HepG2 (cell line): ENCODE measurements around the gene TRDMT1. TPM values are rescaled to one million over a fixed set of nuclear protein-coding genes. Genes with fewer than 3 reads are reported as not detected.

Source experiments
- ARNTL ChIP-seq: sonication (generic); formaldehyde crosslinking; IDR thresholded peaks from 2 replicates; pipeline ENCODE4 v1.4.0; 2020; ENCODE audit warnings: mild to moderate bottlenecking, missing genetic modification reagents
- ASH2L ChIP-seq: fragments of 300-600, 200-600 bp; sonication (generic); IDR thresholded peaks from 2 replicates; pipeline ENCODE4 v1.7.0; 2017; ENCODE audit warnings: low read depth, mild to moderate bottlenecking, moderate library complexity, mixed read lengths, low read length; ENCODE audit not compliant: insufficient read length
- CCAR2 ChIP-seq: fragments of 200-400 bp; formaldehyde crosslinking; optimal IDR thresholded peaks from 2 replicates; pipeline ENCODE3; 2018; ENCODE audit warnings: low read depth, mild to moderate bottlenecking, low read length, moderate library complexity
- CENPX ChIP-seq: sonication (generic); formaldehyde crosslinking; IDR thresholded peaks from 2 replicates; pipeline ENCODE4 v1.9.0; 2021; ENCODE audit warnings: mild to moderate bottlenecking, missing genetic modification reagents, moderate library complexity
- EHMT2 ChIP-seq: fragments of 200-600 bp; sonication (generic); IDR thresholded peaks from 2 replicates; pipeline ENCODE4 v1.7.0; 2017; ENCODE audit warnings: antibody characterized with exemption, low read depth, low read length, borderline replicate concordance
- HOXD1 ChIP-seq: sonication (generic); formaldehyde crosslinking; IDR thresholded peaks from 2 replicates; pipeline ENCODE4 v1.5.0; 2020; ENCODE audit warnings: missing genetic modification reagents
- JDP2 ChIP-seq: sonication (generic); formaldehyde crosslinking; IDR thresholded peaks from 2 replicates; pipeline ENCODE4 v1.8.1; 2022; ENCODE audit warnings: missing genetic modification reagents, borderline replicate concordance
- KLF12 ChIP-seq: sonication (generic); formaldehyde crosslinking; IDR thresholded peaks from 2 replicates; pipeline ENCODE4 v1.4.0; 2020; ENCODE audit warnings: missing genetic modification reagents, borderline replicate concordance
- MBNL3 ChIP-seq: fragments of 250-450 bp; sonication (Bioruptor Pico); conservative IDR thresholded peaks from 2 replicates; pipeline ENCODE4 v1.8.0; 2022; ENCODE audit warnings: mild to moderate bottlenecking, inconsistent platforms
- NCOR1 ChIP-seq: fragments of 200-600 bp; sonication (generic); IDR thresholded peaks from 2 replicates; pipeline ENCODE4 v1.7.0; 2017; ENCODE audit warnings: antibody characterized with exemption, low read length, borderline replicate concordance
- PHF21A ChIP-seq: sonication (generic); formaldehyde crosslinking; IDR thresholded peaks from 2 replicates; pipeline ENCODE4 v1.5.0; 2020; ENCODE audit warnings: mild to moderate bottlenecking, missing genetic modification reagents
- PHF5A ChIP-seq: IDR thresholded peaks from one replicate; pipeline ENCODE4 v1.6.1; 2018; ENCODE audit warnings: low read depth, missing genetic modification reagents; ENCODE audit not compliant: unreplicated experiment
- RBM39 ChIP-seq: fragments of 200-400 bp; formaldehyde crosslinking; IDR thresholded peaks from one replicate; pipeline ENCODE4 v1.6.1; 2018; ENCODE audit warnings: antibody characterized with exemption, mild to moderate bottlenecking, low read depth, low read length; ENCODE audit not compliant: poor library complexity, severe bottlenecking
- RFXANK ChIP-seq: IDR thresholded peaks from 2 replicates; pipeline ENCODE4 v1.6.1; 2016
- SRSF4 ChIP-seq: fragments of 200-400 bp; formaldehyde crosslinking; IDR thresholded peaks from one replicate; pipeline ENCODE4 v1.6.1; 2018; ENCODE audit warnings: mild to moderate bottlenecking, low read depth, low read length, moderate library complexity; ENCODE audit not compliant: poor library complexity, severe bottlenecking
- ZBTB21 ChIP-seq: sonication (generic); formaldehyde crosslinking; IDR thresholded peaks from 2 replicates; pipeline ENCODE4 v1.4.0; 2020; ENCODE audit warnings: missing genetic modification reagents
- ZBTB3 ChIP-seq: sonication (generic); formaldehyde crosslinking; IDR thresholded peaks from 2 replicates; pipeline ENCODE4 v1.4.0; 2020; ENCODE audit warnings: low read depth, mild to moderate bottlenecking, moderate library complexity, missing genetic modification reagents, borderline replicate concordance
- ZNF274 ChIP-seq: sonication (generic); formaldehyde crosslinking; IDR thresholded peaks from 2 replicates; pipeline ENCODE4 v1.5.1; 2020; ENCODE audit warnings: mild to moderate bottlenecking, missing genetic modification reagents
- ZNF329 ChIP-seq: sonication (generic); formaldehyde crosslinking; IDR thresholded peaks from 2 replicates; pipeline ENCODE4 v1.9.0; 2021; ENCODE audit warnings: low read depth, mild to moderate bottlenecking, missing genetic modification reagents
- ZNF333 ChIP-seq: sonication (generic); formaldehyde crosslinking; IDR thresholded peaks from 2 replicates; pipeline ENCODE4 v1.4.0; 2020; ENCODE audit warnings: mild to moderate bottlenecking, missing genetic modification reagents, borderline replicate concordance
- ZNF547 ChIP-seq: sonication (generic); formaldehyde crosslinking; IDR thresholded peaks from 2 replicates; pipeline ENCODE4 v1.5.1; 2020; ENCODE audit warnings: mild to moderate bottlenecking, missing genetic modification reagents
- ZNF878 ChIP-seq: sonication (generic); formaldehyde crosslinking; IDR thresholded peaks from 2 replicates; pipeline ENCODE4 v1.8.1; 2023; ENCODE audit warnings: mild to moderate bottlenecking, missing genetic modification reagents, moderate library complexity
- ZSCAN20 ChIP-seq: sonication (generic); formaldehyde crosslinking; IDR thresholded peaks from 2 replicates; pipeline ENCODE4 v1.4.0; 2020; ENCODE audit warnings: missing genetic modification reagents, mild to moderate bottlenecking, borderline replicate concordance
- ZSCAN22 ChIP-seq: sonication (generic); formaldehyde crosslinking; IDR thresholded peaks from 2 replicates; pipeline ENCODE4 v1.4.0; 2020; ENCODE audit warnings: mild to moderate bottlenecking, missing genetic modification reagents
- ZSCAN31 ChIP-seq: sonication (generic); formaldehyde crosslinking; IDR thresholded peaks from 2 replicates; pipeline ENCODE4 v1.5.0; 2020; ENCODE audit warnings: low read depth, mild to moderate bottlenecking, missing genetic modification reagents
- ZSCAN5A ChIP-seq: sonication (generic); formaldehyde crosslinking; IDR thresholded peaks from 2 replicates; pipeline ENCODE4 v1.8.0; 2022; ENCODE audit warnings: mild to moderate bottlenecking, missing genetic modification reagents, borderline replicate concordance
- polyA plus RNA-seq, 8 experiments: library from polyadenylated mRNA; depleted of rRNA in 3 of 8; stranded (reverse) in 7 of 8; unstranded in 1 of 8; fragments of >200 nt; fragmentation: Illumina TruSeq in 4 of 8; extraction: Trizol in 4 of 8; gene quantifications; 2 replicates each; pipeline versions ENCODE4 v1.2.1 to v1.2.3, GENCODE V29; 2011 to 2016; ENCODE audit warnings: low read depth in 4 of 8, missing spikeins in 1 of 8, mixed read lengths in 1 of 8; ENCODE audit not compliant: insufficient read depth in 1 of 8
- total RNA-seq, 5 experiments: library from RNA; depleted of rRNA; stranded (reverse); fragments of >200 nt; fragmentation: Illumina TruSeq; extraction: Trizol; gene quantifications; 2 replicates each; pipeline ENCODE4 v1.2.3, GENCODE V29; 2016; ENCODE audit warnings: low read depth in 1 of 5
- TF ChIP-seq, protein P1 (sequence below): sonication (generic); formaldehyde crosslinking; IDR thresholded peaks from 2 replicates; pipeline ENCODE4 v1.4.0; 2020; ENCODE audit warnings: missing genetic modification reagents
- TF ChIP-seq, protein P2 (sequence below): sonication (generic); formaldehyde crosslinking; IDR thresholded peaks from 2 replicates; pipeline ENCODE4 v1.4.0; 2020; ENCODE audit warnings: missing genetic modification reagents

Gene TRDMT1
- total and polyA plus RNA-seq, 2 of the 13 experiments (the other 11 are each of a cell fraction or from before 2014, with no cell fraction given): 2.0 to 3.0 TPM

DNA sequence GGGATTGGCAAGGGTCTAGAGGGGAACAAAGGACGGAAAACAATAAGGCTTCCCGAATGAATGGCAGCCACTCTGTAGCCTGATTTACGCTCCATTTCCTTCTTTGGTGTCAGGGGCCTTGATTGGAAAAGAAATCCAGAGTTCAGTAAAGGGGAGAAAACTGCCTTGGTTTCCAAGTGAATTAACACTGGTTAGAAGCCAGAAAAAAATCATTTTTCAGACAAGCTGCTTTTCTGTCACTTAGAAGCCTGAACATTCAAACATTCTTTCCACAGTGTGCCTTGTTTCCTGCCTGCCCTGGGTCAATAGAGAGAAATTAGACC, 283 bp upstream of the TRDMT1 start (continued):
- peak; percentile 8 for TF ChIP-seq PHF5A (CRISPR knock-in tag)
- no peak for TF ChIP-seq CENPX (CRISPR knock-in tag)
- no peak for TF ChIP-seq ZNF547 (CRISPR knock-in tag)
- TF ChIP-seq MBNL3 (CRISPR knock-in tag): no peak
- no peak for TF ChIP-seq ZNF333
- no peak for TF ChIP-seq ZSCAN31 (CRISPR knock-in tag)
- peak; percentile 2; the same call in 1 of the 2 replicates for TF ChIP-seq ZNF329
- no peak for TF ChIP-seq PHF21A (CRISPR knock-in tag)
- no peak for TF ChIP-seq HOXD1 (CRISPR knock-in tag)
- TF ChIP-seq RBM39: no peak
- TF ChIP-seq ZBTB21 (CRISPR knock-in tag): no peak
- no peak for TF ChIP-seq ZSCAN22 (CRISPR knock-in tag)
- TF ChIP-seq CCAR2: peak; percentile 32
- peak; percentile 38; the same call in 1 of the 2 replicates for TF ChIP-seq EHMT2
- 0 out of 2 replicates have a peak, but pooled peaks have one; percentile 2 for TF ChIP-seq KLF12 (CRISPR knock-in tag)
- TF ChIP-seq ZSCAN20 (CRISPR knock-in tag): no peak
- 0 out of 2 replicates have a peak, but pooled peaks have one; percentile 9 for TF ChIP-seq ZNF878
- no peak for TF ChIP-seq ZNF274
- TF ChIP-seq, protein P1, sequence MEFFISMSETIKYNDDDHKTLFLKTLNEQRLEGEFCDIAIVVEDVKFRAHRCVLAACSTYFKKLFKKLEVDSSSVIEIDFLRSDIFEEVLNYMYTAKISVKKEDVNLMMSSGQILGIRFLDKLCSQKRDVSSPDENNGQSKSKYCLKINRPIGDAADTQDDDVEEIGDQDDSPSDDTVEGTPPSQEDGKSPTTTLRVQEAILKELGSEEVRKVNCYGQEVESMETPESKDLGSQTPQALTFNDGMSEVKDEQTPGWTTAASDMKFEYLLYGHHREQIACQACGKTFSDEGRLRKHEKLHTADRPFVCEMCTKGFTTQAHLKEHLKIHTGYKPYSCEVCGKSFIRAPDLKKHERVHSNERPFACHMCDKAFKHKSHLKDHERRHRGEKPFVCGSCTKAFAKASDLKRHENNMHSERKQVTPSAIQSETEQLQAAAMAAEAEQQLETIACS (CRISPR knock-in tag): peak; percentile 11; the same call in 1 of the 2 replicates
- no peak for TF ChIP-seq ZSCAN5A (CRISPR knock-in tag)
- TF ChIP-seq ASH2L: peak; percentile 7
- TF ChIP-seq JDP2 (CRISPR knock-in tag): no peak
- TF ChIP-seq SRSF4: no peak
- 0 out of 2 replicates have a peak, but pooled peaks have one; percentile 3 for TF ChIP-seq NCOR1
- 0 out of 2 replicates have a peak, but pooled peaks have one; percentile 31 for TF ChIP-seq ZBTB3 (CRISPR knock-in tag)
- no peak; the same call in 1 of the 2 replicates for TF ChIP-seq RFXANK
- TF ChIP-seq, protein P2, sequence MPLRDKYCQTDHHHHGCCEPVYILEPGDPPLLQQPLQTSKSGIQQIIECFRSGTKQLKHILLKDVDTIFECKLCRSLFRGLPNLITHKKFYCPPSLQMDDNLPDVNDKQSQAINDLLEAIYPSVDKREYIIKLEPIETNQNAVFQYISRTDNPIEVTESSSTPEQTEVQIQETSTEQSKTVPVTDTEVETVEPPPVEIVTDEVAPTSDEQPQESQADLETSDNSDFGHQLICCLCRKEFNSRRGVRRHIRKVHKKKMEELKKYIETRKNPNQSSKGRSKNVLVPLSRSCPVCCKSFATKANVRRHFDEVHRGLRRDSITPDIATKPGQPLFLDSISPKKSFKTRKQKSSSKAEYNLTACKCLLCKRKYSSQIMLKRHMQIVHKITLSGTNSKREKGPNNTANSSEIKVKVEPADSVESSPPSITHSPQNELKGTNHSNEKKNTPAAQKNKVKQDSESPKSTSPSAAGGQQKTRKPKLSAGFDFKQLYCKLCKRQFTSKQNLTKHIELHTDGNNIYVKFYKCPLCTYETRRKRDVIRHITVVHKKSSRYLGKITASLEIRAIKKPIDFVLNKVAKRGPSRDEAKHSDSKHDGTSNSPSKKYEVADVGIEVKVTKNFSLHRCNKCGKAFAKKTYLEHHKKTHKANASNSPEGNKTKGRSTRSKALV (CRISPR knock-in tag): no peak
- 0 out of 2 replicates have a peak, but pooled peaks have one; percentile 13 for TF ChIP-seq ARNTL
